SU-DHL-6 (cell line): ENCODE measurements around the gene MYOCD.

Experiments used
- EZH2phosphoT487 ChIP-seq: fragments of 200-600 bp; sonication (generic), shearing (Covaris generic); conservative IDR thresholded peaks from 2 replicates; pipeline ENCODE4 v1.6.1; 2018; ENCODE audit warnings: mild to moderate bottlenecking, antibody characterized with exemption, low read length, moderate library complexity, mixed read lengths
- TF ChIP-seq, protein P1 (sequence below): fragments of 200-600 bp; sonication (generic); IDR thresholded peaks from one replicate; pipeline ENCODE4 v1.5.1; 2017; ENCODE audit warnings: antibody characterized with exemption, mild to moderate bottlenecking, low read length, moderate library complexity; ENCODE audit not compliant: insufficient read depth, poor library complexity, severe bottlenecking

DNA sequence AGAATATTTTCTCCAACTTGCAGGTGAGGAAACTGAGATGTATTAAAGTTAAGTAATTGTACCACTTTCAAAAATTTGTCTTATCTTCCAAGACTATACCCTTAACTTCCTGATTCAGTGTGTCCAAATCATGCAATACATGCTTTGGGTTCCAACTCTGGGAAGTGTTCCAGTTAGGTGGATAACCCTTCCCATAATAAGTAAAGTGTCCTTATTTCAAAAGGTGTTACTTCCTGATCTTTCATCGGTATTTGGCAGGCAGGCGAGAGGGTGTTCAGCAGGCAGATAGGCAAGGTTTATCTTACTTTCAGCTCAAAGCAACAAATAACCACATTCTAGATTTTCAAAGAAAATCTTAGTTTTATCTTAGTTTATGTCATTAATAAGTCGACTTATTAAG lies 77.4 kb downstream of the MYOCD start:
- TF ChIP-seq, protein P1, sequence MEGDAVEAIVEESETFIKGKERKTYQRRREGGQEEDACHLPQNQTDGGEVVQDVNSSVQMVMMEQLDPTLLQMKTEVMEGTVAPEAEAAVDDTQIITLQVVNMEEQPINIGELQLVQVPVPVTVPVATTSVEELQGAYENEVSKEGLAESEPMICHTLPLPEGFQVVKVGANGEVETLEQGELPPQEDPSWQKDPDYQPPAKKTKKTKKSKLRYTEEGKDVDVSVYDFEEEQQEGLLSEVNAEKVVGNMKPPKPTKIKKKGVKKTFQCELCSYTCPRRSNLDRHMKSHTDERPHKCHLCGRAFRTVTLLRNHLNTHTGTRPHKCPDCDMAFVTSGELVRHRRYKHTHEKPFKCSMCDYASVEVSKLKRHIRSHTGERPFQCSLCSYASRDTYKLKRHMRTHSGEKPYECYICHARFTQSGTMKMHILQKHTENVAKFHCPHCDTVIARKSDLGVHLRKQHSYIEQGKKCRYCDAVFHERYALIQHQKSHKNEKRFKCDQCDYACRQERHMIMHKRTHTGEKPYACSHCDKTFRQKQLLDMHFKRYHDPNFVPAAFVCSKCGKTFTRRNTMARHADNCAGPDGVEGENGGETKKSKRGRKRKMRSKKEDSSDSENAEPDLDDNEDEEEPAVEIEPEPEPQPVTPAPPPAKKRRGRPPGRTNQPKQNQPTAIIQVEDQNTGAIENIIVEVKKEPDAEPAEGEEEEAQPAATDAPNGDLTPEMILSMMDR, result no peak
- TF ChIP-seq EZH2phosphoT487, result no peak
